ENCODE data around the gene FAM204A.

FAM204A gene

DNA sequence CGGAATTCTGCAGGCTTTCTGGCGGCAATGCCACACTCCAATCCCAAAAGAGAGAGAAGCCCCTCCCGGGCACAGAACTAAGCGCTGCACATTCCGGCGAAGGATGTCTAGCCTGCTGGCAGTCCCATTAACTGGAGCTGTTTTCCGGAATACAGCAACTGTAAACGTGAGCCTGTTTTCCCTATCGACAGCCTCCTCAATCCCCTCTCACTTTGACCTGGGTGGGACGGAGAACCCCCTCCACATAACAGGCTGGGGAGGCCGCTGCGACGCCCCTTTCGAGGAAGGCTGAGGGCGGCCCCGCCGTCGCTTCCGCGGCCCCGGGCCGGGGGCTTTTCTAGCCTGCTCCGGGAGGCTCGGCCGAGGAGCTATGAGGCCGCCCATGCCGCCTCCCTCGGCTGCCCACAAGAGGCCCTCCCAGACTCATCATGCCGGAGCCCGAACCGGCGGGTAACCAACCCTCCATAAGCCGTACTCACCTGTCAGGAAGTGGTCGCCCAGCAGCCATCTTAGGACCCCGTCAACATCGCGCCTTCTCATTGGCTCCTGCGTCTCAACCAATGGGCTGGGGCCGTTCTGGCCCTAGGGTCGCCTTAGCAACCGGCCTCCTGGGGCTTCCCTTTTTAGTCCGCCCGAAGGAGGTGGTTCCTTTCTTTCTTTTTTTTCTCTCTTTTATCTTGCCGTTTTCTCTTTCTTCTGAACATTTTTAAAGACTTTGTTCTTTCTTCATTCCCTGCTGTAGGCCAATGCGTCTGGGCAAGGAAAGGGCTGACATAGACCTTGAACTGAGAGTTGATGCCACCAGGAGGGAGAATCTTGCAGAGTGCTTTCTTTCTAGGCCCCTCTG is at the start of gene FAM204A:
Gene FAM204A (minus strand): TSS at position 534 of the 847 bp plus-strand sequence. CDS start 5,909 bp downstream, outside the sequence.
- DNase-seq: peak; percentile 51

DNA sequence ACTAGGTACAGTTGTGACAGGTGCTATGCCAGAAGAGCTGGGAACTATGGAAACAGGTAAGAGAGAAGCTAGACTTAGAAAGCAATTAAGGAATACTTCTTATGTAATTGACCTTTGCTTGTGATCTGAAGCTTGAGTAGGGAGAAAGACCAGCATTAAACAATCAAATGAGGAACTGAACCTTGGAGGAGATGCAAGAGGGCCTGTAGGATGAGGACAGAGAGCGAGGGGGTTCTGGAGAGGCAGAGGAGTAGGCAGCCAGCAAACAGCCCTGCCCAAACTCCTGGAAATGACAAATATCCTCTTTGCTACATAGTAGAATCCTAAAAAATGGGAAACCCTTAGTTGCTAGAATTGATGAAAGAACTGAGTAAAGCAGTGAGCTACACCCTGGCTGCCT is 41.6 kb upstream of the FAM204A start:
- no peak for DNase-seq

DNA sequence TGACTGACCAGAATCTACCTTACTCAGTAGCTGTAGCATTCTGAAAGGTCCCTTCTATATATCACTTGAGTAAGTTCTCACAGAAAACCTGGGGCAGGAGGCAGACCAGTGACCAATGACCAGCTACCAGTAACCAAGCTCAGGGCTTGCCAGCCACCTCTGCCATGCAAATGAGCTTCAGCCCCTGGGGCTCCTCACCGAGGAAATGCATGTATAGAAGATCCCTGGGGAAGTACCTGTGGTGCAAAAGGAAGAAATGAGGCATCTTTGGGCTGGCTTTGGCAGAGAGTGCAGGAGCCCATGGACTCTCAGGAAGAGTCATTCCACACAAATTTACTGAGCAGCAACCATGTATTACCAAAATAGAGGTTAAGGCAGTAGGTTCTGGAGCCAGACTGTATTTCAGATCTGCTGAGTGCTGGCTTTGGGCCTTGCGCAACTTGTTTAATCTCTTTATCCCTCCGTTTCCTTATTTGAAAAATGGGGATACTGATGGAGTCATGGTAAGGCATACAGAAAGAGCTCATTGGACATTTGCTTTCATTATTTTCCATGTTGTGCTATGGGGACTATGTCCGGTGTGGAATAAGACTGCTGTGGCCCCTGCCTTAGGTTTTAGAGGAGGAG is 41.1 kb upstream of the FAM204A start:
- DNase-seq: no peak

DNA sequence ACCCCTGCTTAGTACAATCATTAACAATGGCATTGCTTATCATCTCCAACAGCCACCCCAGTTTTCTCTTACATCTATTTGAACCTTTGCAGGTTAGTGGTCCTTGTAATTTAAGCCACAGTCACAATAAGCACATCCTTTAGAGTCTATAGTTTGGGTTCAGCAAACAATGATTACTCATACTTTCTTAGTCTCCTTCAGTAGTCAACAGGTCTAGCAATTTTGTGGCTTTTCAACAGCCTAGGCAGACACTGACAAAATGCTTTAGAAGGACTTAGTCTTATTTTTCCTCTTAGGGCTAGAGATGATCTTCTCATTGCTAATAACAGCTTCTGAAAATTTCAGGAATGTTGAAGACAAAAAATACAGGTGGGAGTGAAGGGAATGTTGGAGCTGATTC is 32.3 kb upstream of the FAM204A start:
- no peak for DNase-seq

DNA sequence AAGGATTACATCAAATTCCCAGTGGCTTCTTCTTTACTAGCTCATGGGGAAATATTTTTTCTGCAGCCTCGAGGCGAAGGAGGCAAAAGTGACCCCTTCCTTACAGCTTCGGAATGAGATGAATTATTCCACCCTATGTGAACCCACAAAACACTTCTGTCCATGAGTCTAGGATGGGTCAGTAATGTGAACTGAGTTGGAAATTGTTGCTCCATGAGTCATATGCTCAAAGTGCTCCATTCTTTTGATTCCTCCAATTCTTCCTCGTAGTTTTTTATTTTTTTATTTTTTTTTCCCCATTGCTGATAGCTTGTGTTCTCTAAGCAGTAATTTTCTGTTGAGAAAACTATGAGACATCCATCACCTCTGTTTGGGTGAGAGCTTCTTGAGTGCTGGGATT is 31.7 kb upstream of the FAM204A start:
- no peak for DNase-seq

DNA sequence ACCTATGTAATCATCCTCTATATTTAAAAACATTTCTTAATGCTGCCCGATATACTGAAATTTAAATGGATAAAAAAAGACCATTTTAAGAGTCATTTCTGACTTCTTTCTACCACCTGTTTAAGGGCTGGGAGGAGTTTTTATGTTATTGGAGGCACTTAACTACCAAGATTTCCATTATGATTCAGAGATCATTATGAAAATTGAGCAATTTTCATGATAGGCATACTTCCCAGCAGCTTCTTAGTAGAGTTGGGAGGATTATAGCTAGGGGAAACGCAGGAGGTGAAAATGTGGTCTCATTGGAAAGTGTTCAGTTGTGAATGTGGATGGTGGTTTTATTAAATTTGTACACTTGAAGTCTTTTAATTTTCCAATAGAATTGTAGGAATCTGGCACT is 28.4 kb upstream of the FAM204A start:
- DNase-seq: no peak

DNA sequence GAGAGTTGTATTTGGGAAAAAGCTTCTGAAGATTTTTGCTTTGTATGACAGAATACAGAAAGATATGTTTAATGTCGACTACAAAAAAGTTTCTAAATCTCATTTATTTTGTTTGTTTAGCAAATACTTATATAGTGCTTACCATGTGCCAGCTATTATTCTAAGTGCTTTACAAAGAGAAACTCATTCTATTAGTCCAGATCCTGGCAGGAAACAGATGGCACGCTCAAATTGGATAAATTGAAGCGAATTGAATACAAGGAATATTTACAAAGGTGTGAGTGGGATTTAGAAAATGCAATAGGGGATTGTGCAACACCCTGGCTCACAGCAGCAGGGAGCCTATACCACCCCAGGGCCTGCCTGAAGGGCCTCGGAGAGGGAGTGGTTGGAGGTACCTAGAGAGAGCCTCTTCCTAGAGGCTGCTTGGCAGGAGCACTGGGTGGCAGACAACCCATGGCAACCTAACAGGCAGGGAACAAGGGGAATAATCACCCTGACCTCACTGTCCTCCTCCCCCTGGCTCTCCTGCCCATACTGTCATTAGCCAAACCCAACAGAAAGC is 27.6 kb upstream of the FAM204A start:
- peak; percentile 27 for DNase-seq

DNA sequence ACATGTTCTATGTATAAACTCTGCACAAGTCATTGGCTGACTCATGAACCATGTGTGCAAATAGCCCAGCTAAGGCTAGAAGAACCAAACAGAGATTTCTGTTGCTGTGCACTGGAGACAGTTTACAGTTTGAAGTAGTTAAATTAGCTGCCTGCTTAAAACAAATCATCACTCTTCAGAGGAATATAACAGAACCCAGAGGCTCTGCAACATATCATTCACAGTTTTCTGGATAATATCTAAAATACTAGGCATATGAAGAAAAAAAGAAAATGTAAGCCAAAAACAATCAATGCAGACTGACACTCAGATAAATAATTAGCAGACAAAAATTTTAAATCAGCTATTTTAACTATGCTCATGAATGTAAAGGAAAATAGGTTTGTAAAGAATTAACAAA is 23.6 kb upstream of the FAM204A start:
- no peak for DNase-seq

DNA sequence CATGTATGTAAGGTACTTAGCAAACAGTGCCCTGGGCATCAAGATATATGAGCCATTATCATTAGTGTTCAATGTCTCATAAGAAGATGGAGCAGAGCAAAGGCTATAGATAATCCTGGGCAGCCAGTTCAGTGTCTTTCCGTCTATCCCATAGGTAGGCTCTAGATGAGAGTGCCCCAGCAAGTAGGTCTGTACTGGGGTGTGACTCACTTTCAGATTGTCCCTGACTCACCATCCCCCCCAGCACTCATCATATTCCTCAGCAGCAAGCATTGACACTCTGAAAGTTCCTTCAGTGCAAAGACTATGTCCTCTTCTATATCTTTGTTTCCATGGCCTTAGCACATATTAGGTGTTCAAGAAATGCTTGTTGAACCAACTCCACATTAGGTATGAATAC is 20.0 kb upstream of the FAM204A start:
- DNase-seq: no peak

DNA sequence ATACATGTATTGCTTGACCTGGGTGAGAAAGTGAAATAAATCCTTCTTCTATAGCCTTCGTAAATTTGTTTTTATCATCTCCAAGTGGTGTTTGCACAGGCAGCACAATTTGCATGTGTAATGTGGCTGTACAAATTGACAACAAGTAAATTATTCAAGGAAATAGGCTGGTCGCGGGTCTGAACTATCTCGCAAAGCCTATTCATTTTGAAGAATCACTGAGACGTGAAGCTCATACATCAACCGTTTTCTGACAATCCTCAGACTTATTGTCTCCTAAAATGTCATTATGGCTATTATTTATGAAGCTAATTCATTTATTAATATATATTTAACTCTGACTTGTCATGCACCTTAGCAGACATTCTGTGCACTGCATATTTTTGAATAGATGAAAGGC is 16.2 kb upstream of the FAM204A start:
- DNase-seq: no peak

DNA sequence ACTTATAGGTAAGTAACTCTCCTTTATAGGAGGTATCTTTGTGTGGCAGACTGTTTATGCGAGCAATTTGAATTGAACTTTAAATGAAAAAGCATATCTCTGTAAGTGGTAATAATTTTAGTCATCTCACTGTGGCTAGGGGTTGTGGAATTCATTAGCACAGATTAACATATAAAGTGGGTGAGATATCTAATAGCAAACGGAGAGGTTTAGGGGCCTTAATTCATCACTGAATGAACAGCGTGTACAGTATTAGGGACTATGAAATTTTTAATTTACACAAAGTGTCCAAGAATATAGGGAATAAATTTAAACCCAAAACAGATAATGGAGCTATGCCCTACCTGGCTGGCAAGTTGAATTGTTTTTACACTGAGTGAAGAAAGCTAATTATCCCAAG is 15.7 kb upstream of the FAM204A start:
- no peak for DNase-seq

DNA sequence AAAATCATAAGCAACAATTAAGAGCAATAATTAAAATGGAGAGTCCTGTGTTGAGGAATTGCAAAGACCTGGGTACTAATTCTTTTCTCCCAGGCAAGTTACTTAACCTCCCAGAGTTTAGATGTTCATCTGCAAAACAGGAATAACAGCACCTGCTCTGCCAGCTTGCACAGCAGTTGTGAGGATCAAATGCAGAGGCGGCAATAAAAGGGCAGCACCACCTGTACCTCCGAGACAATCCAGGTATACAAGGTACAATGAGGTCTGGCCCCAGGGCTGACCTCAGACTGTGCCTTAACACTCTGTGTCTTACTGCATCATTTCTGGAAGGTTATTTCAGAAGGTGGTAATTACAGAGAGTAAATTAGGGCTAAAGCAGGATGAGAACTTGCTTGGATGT is 14.5 kb upstream of the FAM204A start:
- no peak for DNase-seq

DNA sequence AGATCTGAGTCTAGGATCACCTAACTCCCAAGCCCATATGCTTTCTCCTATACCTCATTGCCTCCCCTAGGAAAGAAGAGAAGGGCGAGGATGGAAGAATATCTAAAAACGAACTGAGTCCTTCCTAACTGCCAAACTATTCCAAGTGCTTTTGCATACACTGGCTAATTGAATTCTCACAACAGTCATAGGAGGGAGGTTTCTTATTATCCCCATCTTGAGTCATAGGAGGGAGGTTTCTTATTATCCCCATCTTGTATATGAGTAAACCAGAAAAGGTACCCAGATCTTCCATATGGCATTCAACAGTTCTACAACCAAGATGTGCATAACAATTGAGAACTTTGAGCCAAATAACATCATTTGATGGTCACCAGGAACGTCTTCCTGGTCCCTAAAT is 13.1 kb upstream of the FAM204A start:
- DNase-seq: no peak

DNA sequence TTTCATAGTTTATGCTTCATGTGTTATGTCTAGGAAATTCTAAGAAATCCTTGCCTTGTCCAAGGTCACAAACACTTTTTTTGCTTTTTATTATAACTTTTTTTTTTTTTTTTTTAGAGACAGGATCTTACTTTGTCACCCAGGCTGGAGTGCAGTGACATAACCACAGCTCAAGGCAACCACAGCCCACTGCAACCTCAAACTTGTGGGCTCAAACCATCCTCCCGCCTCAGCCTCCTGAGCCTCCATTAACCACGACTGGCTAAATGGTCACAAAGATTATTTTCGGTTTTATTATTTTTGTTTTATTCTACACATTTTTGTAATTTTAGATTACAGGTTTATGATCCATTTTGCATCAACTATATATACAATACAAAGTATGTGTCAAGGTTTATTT is 7.1 kb upstream of the FAM204A start:
- no peak for DNase-seq

DNA sequence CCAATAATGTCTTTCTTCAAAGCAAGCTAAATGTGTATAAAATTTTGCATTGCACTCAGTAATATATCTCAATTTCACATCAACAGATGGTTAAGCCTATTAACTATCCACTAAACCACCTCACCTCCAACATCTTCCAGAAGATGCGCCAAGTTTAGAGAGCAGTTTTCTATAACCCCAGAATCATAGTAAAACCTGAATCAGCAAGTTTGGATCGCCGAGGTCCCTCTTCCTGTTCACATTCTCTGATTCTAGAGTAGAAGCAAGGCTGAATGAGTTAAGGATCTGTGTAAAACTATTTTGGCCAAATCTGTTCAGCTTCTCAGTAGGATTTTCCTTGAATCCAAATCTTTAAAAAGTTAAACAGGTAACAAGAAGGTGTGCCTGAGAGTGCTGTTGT is 1.4 kb upstream of the FAM204A start:
- DNase-seq: no peak

DNA sequence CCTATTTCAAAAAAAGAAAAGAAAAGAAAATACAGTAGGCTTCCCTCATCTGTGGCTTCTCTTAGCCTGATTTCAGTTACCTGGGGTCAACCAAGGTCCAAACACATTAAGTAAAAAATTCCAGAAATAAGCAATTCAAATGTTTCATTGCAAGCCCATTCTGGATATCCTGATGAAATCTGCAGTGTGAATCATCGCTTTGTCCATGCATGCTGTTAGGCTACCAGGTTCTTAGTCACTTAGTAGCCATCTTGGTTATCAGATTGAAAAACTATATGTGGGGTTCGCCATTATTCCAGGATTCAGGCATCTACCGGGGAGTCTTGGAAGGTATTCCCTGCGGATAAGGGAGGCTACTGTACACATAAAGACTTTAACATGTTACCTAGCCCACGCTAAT is 991 bp upstream of the FAM204A start:
- DNase-seq: no peak

DNA sequence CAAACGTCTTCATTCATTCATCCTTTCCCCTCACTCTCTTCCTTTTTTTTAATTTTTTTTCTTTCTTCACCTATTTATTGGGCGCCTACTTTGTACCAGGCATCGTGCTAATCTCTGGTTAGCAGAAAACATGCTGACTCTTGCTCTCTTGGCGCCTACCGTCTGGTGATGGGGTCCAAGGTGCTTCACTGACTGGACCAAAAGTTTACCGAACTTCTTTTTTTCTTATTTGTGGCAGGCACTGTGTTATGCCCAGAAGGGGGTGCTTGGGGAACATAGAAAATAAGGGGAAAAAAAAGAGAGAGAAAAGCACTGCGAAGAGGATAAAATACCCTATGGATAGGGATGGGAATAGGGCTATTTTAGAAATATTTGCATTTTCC is 505 bp upstream of the FAM204A start:
- no peak for DNase-seq

DNA sequence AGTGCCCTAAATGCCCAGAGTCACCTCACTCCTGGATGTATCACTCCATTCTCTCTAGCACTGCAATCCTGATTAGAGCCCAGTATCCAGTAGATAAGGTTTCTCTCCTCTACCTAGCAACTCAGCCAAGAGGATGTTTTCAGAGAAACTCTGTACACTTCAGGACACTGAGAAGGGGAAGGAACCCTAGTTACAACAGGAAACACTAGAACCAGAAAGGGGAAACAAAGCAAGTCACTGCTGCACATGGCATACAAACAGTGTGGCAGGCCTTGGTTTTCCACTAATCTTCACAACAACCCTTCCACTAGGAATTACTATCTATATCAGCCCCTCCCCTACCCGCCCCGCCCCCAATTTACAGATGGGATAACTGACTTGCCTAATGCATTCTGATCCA is 1.6 kb downstream of the FAM204A start:
- no peak for DNase-seq

DNA sequence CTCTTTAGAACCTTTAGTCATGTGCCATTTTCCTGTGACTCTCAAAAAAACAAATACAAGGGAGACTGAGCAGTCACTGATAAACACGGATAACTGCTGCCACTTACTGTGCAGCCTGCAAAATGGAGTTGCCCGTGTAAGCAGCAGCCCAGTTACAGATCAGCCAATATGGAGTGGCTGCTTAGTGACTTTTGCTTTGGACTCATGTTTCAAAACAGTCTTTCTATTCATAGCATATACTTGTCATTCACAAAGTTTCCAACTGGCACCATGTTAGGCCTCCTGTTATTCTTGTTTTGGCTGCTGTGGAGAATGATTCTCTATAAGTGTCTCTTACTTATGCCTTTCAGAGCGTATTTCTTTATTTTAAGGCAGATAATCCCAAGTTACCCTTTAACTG is 3.0 kb downstream of the FAM204A start:
- DNase-seq: no peak

DNA sequence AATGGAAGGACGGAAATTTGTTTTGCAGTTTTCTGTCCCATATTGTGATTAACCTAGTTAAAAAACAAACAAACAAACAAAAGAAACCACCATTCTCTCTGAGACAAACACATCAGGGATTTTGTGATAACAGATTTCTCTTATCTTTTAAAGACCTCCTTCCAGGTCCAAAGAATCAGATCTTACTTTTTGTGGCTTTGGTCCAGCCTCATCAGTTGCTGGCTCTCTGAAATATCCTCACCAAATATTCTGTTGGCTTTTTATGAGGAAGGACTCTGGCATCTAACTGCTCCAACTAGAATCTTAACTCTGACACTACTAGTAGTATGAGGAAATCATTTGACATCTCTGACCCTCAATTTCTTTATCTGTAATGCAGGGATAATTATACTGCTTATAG is 4.8 kb downstream of the FAM204A start:
- no peak for DNase-seq

DNA sequence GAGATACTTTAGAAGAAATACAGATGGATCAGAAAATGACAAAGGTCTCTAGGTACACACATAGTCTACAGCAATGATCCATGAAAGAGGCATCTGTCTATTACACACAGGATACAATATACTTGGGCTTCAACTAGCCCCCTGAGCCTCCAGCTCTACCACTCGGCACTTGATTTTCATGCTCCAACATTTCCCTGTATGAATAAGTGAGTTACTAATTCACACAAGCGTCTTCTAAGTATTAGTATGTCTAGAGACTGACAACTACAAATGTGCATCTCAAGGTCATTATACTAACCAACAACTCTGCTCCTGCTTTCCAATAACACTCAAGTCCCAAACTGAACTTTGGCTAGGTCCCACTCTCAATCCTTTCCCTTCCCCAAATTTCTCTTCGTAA is 8.3 kb downstream of the FAM204A start:
- no peak for DNase-seq

DNA sequence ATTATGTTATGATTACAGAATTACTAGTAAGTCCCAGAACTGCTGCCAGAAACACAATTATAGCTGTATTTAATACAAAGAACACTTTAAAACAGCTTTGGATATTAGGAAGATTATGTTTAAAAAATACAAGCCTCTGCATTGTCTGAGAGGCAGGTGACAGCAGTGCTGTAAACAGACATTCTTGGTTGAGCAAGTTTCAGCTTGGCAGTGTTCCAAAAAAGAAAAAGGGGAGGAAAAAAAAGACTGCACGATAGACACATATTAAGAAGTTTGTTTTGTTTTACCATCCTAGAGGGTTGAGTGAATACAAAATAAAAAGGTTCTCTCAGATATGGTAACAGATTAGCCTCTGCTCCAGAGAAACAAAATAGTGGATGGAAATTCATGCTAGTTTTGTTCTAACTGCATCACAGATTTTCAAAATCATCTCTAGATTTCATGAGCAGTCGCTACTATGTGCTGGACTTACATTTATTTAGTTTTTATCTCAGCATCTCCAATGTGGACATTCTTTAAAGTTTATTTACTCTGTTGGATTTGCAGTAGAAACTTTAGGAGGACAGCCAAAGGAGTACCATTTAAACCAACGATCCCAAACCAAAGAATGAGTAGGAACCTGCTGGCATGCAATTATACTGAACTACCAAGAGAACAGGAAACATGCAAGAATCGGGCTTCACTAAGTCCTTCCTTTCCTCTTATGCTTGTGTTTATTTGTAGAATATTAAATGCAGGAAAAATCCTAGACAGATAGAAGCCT is 9.0 kb downstream of the FAM204A start:
- DNase-seq: no peak

DNA sequence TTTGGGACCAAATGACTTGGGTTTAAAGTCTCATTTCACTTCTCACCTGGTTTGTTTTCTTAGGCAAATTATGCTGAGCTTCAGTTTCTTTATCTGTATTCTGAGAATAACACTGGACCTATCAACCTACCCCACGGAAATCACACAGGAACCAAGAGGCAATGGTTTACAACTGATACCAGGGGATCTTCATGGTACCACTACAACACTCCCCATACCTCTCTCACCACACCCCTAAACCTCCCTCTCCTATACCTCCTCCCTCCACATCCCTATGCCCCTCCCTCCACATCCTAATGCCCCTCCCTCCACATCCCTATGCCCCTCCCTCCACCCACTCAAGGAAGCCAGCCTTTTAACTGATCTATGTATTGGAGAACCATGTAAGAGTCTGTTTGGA is 9.9 kb downstream of the FAM204A start:
- no peak for DNase-seq

Data from NCI-H1694 treated with DMSO at 0.1 percent for 48 hours (cell line).